Naive thymus-derived CD8-positive, alpha-beta T cell (primary cell): ENCODE measurements around the gene ZMIZ1. TPM values are rescaled to one million over a fixed set of nuclear protein-coding genes. Genes with fewer than 3 reads are reported as not detected.

Experiments used
- ATAC-seq, 2 donors: fragments of 150-1000 bp; cut with Tn5 transposase in 1 of 2; sonication (Bioruptor Pico), chemical (Tn5 transposase) in 1 of 2; 1 replicate in 1 of 2; 2 replicates in 1 of 2; pipeline ENCODE4 v1.10.0; 2021; ENCODE audit warnings: mild to moderate bottlenecking in 2 of 2, moderate library complexity in 2 of 2
- POLR2A ChIA-PET: fragments of 350-600 bp; sonication (Branson Sonifier 250); formaldehyde crosslinking; loops from one replicate; lab custom pipeline; 2021; ENCODE audit warnings: antibody characterized with exemption; lab: Charles Lee
- DNase-seq, 10 donors: peaks; one replicate each; pipeline versions ENCODE4 v3.0.0 to v3.0.0-alpha.2; 2020 to 2022
- H3K27ac Mint-ChIP-seq, 10 donors: one replicate each; pipeline ENCODE4 v1.8.0; 2020 to 2022; ENCODE audit warnings: mild to moderate bottlenecking in 10 of 10, mixed read lengths in 10 of 10, moderate library complexity in 4 of 10, inconsistent platforms in 1 of 10
- H3K27me3 Mint-ChIP-seq, 5 donors: one replicate each; pipeline ENCODE4 v1.8.0; 2021 to 2022; ENCODE audit warnings: mixed read lengths in 5 of 5
- H3K36me3 Mint-ChIP-seq, 3 donors: one replicate each; pipeline ENCODE4 v1.8.0; 2020 to 2022; ENCODE audit warnings: mixed read lengths in 3 of 3, mild to moderate bottlenecking in 2 of 3, inconsistent platforms in 1 of 3
- H3K4me1 Mint-ChIP-seq, 4 donors: one replicate each; pipeline ENCODE4 v1.8.0; 2021 to 2022; ENCODE audit warnings: mixed read lengths in 4 of 4
- H3K4me3 Mint-ChIP-seq, 10 donors: one replicate each; pipeline ENCODE4 v1.8.0; 2020 to 2022; ENCODE audit warnings: mild to moderate bottlenecking in 10 of 10, mixed read lengths in 10 of 10, moderate library complexity in 6 of 10, inconsistent platforms in 1 of 10
- H3K9me3 Mint-ChIP-seq, 9 donors: one replicate each; pipeline ENCODE4 v1.8.0; 2020 to 2022; ENCODE audit warnings: mixed read lengths in 9 of 9, mild to moderate bottlenecking in 3 of 9, inconsistent platforms in 1 of 9, moderate library complexity in 1 of 9
- polyA plus RNA-seq, 3 donors: library from polyadenylated mRNA; unstranded; fragments of 300-500 nt; fragmentation: Illumina TruSeq; gene quantifications; one replicate each; pipeline ENCODE4 v1.2.3, GENCODE V29; 2021
- total RNA-seq, 8 experiments: library from RNA in 2 of 8; stranded (reverse) in 2 of 8; gene quantifications; one replicate each; pipeline ENCODE4 v1.2.3 and lab custom pipeline; 2021 to 2026

The ZMIZ1 gene
- total RNA-seq = 10 to 100 TPM; 11.2 to 11.6 TPM
- 1 to 10 TPM; 1.4 to 2.7 (median 2.6) TPM for polyA plus RNA-seq
- 7.1 to 20.2 (median 12.6) reads per million in 6 experiments for total RNA-seq (lab: John Stamatoyannopoulos, UW)

- peak; percentile 66 to 67 for ATAC-seq
- POLR2A ChIA-PET = interaction anchor here (1.4 kb wide), 1 partner anchor 69 kb away, joined by 3 read pairs; no protein-coding TSS in a partner anchor
- peak within 1 kb of the TSS; percentile 80 to 99 (median 94) for H3K4me3 Mint-ChIP-seq
- no peaks in the 10 kb centered on the region for H3K27me3 Mint-ChIP-seq
- no peaks in the 10 kb centered on the region for H3K36me3 Mint-ChIP-seq
- peaks cover 24 to 72% (median 53%) of the 10 kb centered on the region in 4 donors for H3K4me1 Mint-ChIP-seq
- no peaks in the 10 kb centered on the region for H3K9me3 Mint-ChIP-seq
- H3K27ac Mint-ChIP-seq = peak within 1 kb of the TSS; percentile 61 to 95 (median 90)
- DNase-seq = peak; percentile 69 to 89 (median 77)
Measured at GRCh38 chr10:79068562-79069324, at the start of gene ZMIZ1. Gene ZMIZ1 (plus strand): TSS chr10:79068966. CDS start chr10:79201633, 132,667 bp downstream.

- H3K4me3 Mint-ChIP-seq = no peak overlapping the region
- POLR2A ChIA-PET = interaction anchor here (1.5 kb wide), 1 partner anchor 8 kb away, joined by 6 read pairs; no protein-coding TSS in a partner anchor
- no peak for ATAC-seq
- H3K4me1 Mint-ChIP-seq = peaks cover 9 to 28% (median 10%) of the 10 kb centered on the region in 4 donors
- DNase-seq = no peak
- H3K27me3 Mint-ChIP-seq = no peaks in the 10 kb centered on the region
- H3K27ac Mint-ChIP-seq = no peak overlapping the region
- peaks cover 0 to 7% (median 4%) of the 10 kb centered on the region in 9 donors for H3K9me3 Mint-ChIP-seq
- peaks cover 0 to 7% (median 0%) of the 10 kb centered on the region in 3 donors for H3K36me3 Mint-ChIP-seq
Measured at GRCh38 chr10:79019441-79020014, 49.2 kb upstream of the ZMIZ1 start.

GRCh38 chr10:79020015-79020491 is 48.7 kb upstream of the ZMIZ1 start:
- H3K27ac Mint-ChIP-seq = no peak overlapping the region
- no peak for ATAC-seq
- H3K4me1 Mint-ChIP-seq = peaks cover 11 to 32% (median 13%) of the 10 kb centered on the region in 4 donors
- peaks cover 0 to 7% (median 4%) of the 10 kb centered on the region in 9 donors for H3K9me3 Mint-ChIP-seq
- H3K36me3 Mint-ChIP-seq = peaks cover 0 to 7% (median 0%) of the 10 kb centered on the region in 3 donors
- no peak overlapping the region for H3K4me3 Mint-ChIP-seq
- POLR2A ChIA-PET = no interaction called here
- no peaks in the 10 kb centered on the region for H3K27me3 Mint-ChIP-seq
- DNase-seq = no peak

- peaks cover 0 to 7% (median 4%) of the 10 kb centered on the region in 9 donors for H3K9me3 Mint-ChIP-seq
- H3K36me3 Mint-ChIP-seq = peaks cover 0 to 7% (median 0%) of the 10 kb centered on the region in 3 donors
- no peak overlapping the region for H3K4me3 Mint-ChIP-seq
- ATAC-seq (no peak), DNase-seq (no peak)
- H3K4me1 Mint-ChIP-seq = peaks cover 16 to 37% (median 18%) of the 10 kb centered on the region in 4 donors
- H3K27ac Mint-ChIP-seq = peak overlapping the region in 2 of 10 donors; percentile 53 to 75
- POLR2A ChIA-PET = no interaction called here
- no peaks in the 10 kb centered on the region for H3K27me3 Mint-ChIP-seq
Measured at GRCh38 chr10:79020605-79021004, 48.2 kb upstream of the ZMIZ1 start.

- DNase-seq (no peak), ATAC-seq (no peak)
- H3K4me3 Mint-ChIP-seq = no peak overlapping the region
- POLR2A ChIA-PET = interaction anchor here (0.6 kb wide), 1 partner anchor 19 kb away, joined by 4 read pairs; no protein-coding TSS in a partner anchor
- peak overlapping the region in 1 of 10 donors; percentile 38 for H3K27ac Mint-ChIP-seq
- H3K9me3 Mint-ChIP-seq = peaks cover 0 to 7% (median 4%) of the 10 kb centered on the region in 9 donors
- H3K36me3 Mint-ChIP-seq = peaks cover 0 to 7% (median 0%) of the 10 kb centered on the region in 3 donors
- H3K27me3 Mint-ChIP-seq = no peaks in the 10 kb centered on the region
- H3K4me1 Mint-ChIP-seq = peaks cover 19 to 45% (median 25%) of the 10 kb centered on the region in 4 donors
Measured at GRCh38 chr10:79021331-79021907, 47.3 kb upstream of the ZMIZ1 start.

GRCh38 chr10:79021948-79022499 is 46.7 kb upstream of the ZMIZ1 start:
- H3K27ac Mint-ChIP-seq = peak overlapping the region in 2 of 10 donors; percentile 38 to 75
- ATAC-seq (no peak), DNase-seq (no peak)
- peaks cover 0 to 7% (median 4%) of the 10 kb centered on the region in 9 donors for H3K9me3 Mint-ChIP-seq
- H3K4me1 Mint-ChIP-seq = peaks cover 21 to 50% (median 31%) of the 10 kb centered on the region in 4 donors
- peaks cover 0 to 7% (median 0%) of the 10 kb centered on the region in 3 donors for H3K36me3 Mint-ChIP-seq
- POLR2A ChIA-PET = interaction anchor here (0.6 kb wide), 1 partner anchor 202 kb away, joined by 3 read pairs; no protein-coding TSS in a partner anchor
- H3K27me3 Mint-ChIP-seq = no peaks in the 10 kb centered on the region
- H3K4me3 Mint-ChIP-seq = no peak overlapping the region

GRCh38 chr10:79022565-79023230 is 46.1 kb upstream of the ZMIZ1 start:
- peak overlapping the region in 3 of 10 donors; percentile 12 to 39 (median 26) for H3K4me3 Mint-ChIP-seq
- H3K36me3 Mint-ChIP-seq = peaks cover 0 to 5% (median 0%) of the 10 kb centered on the region in 3 donors
- peaks cover 27 to 57% (median 37%) of the 10 kb centered on the region in 4 donors for H3K4me1 Mint-ChIP-seq
- POLR2A ChIA-PET = interaction anchor here (0.6 to 2.2 kb wide), 3 partner anchors 24 to 202 kb away, joined by 3 to 15 read pairs (median 3); no protein-coding TSS in a partner anchor
- H3K9me3 Mint-ChIP-seq = peaks cover 0 to 5% (median 2%) of the 10 kb centered on the region in 9 donors
- no peaks in the 10 kb centered on the region for H3K27me3 Mint-ChIP-seq
- peak overlapping the region in 4 of 10 donors; percentile 5 to 75 (median 48) for H3K27ac Mint-ChIP-seq
- DNase-seq (no peak), ATAC-seq (no peak)

- Mint-ChIP-seq H3K9me3 (no peaks in the 10 kb centered on the region), H3K36me3 (no peaks in the 10 kb centered on the region), H3K27me3 (no peaks in the 10 kb centered on the region), H3K4me3 (no peak overlapping the region), H3K4me1 (peaks cover 32 to 65% (median 45%) of the 10 kb centered on the region in 4 donors), H3K27ac (peak overlapping the region in 9 of 10 donors; percentile 26 to 90 (median 63))
- no peak for DNase-seq
- no peak for ATAC-seq
- POLR2A ChIA-PET = interaction anchor here (0.6 to 2.2 kb wide), 4 partner anchors 10 to 721 kb away, joined by 3 to 15 read pairs (median 3); no protein-coding TSS in a partner anchor
Measured at GRCh38 chr10:79023240-79024162, 45.3 kb upstream of the ZMIZ1 start.

GRCh38 chr10:79024296-79024695 is 44.5 kb upstream of the ZMIZ1 start:
- peak overlapping the region in 4 of 10 donors; percentile 12 to 58 (median 30) for H3K4me3 Mint-ChIP-seq
- POLR2A ChIA-PET = interaction anchor here (0.6 to 2.2 kb wide), 5 partner anchors 10 to 722 kb away, joined by 3 to 15 read pairs (median 3); no protein-coding TSS in a partner anchor
- H3K36me3 Mint-ChIP-seq = no peaks in the 10 kb centered on the region
- ATAC-seq (no peak), DNase-seq (no peak)
- H3K9me3 Mint-ChIP-seq = no peaks in the 10 kb centered on the region
- no peaks in the 10 kb centered on the region for H3K27me3 Mint-ChIP-seq
- peak overlapping the region; percentile 37 to 90 (median 80) for H3K27ac Mint-ChIP-seq
- peaks cover 36 to 66% (median 50%) of the 10 kb centered on the region in 4 donors for H3K4me1 Mint-ChIP-seq

- DNase-seq = no peak
- POLR2A ChIA-PET = interaction anchor here (0.6 to 2.2 kb wide), 3 partner anchors 23 to 117 kb away, joined by 3 to 15 read pairs (median 7); no protein-coding TSS in a partner anchor
- no peak for ATAC-seq
- Mint-ChIP-seq H3K9me3 (no peaks in the 10 kb centered on the region), H3K27ac (peak overlapping the region; percentile 80 to 90 (median 86)), H3K4me1 (peaks cover 40 to 69% (median 54%) of the 10 kb centered on the region in 4 donors), H3K36me3 (no peaks in the 10 kb centered on the region), H3K27me3 (no peaks in the 10 kb centered on the region), H3K4me3 (peak overlapping the region in 7 of 10 donors; percentile 39 to 75 (median 58))
Measured at GRCh38 chr10:79024720-79025198, 44.0 kb upstream of the ZMIZ1 start.
